HG03571 (cell line): ENCODE results near the gene MYLK4.
A peak's percentile ranks its signal among the peaks of the same experiment; 100 is the strongest.

Experiments
- ATAC-seq: cut with Tn5 transposase; IDR thresholded peaks from one replicate; pipeline ENCODE4 v1.9.1; 2021; ENCODE audit not compliant: unreplicated experiment

Gene MYLK4

GRCh38 chr6:2734488-2735166, 16.1 kb downstream of the MYLK4 start:
- ATAC-seq, result no peak

- no peak for ATAC-seq
These were observed 16.8 kb downstream of the MYLK4 start for GRCh38 chr6:2733736-2734480.

- ATAC-seq, result peak; percentile 92
These were observed 17.4 kb downstream of the MYLK4 start for GRCh38 chr6:2733324-2733723.

- no peak for ATAC-seq
These were observed 18.1 kb downstream of the MYLK4 start for GRCh38 chr6:2732503-2733089.

- ATAC-seq, result no peak
These were observed 19.3 kb downstream of the MYLK4 start for GRCh38 chr6:2731281-2731909.

- no peak for ATAC-seq
These were observed 20.2 kb downstream of the MYLK4 start for GRCh38 chr6:2730353-2731107.

GRCh38 chr6:2729921-2730320, 20.8 kb downstream of the MYLK4 start:
- no peak for ATAC-seq

GRCh38 chr6:2725999-2726567, 24.6 kb downstream of the MYLK4 start:
- ATAC-seq, result no peak

- no peak for ATAC-seq
These were observed 25.2 kb downstream of the MYLK4 start for GRCh38 chr6:2725364-2725988.

GRCh38 chr6:2721219-2721618, 29.5 kb downstream of the MYLK4 start:
- ATAC-seq, result no peak

- no peak for ATAC-seq
These were observed 31.6 kb downstream of the MYLK4 start for GRCh38 chr6:2719093-2719455.

GRCh38 chr6:2718334-2719092, 32.2 kb downstream of the MYLK4 start:
- no peak for ATAC-seq

GRCh38 chr6:2716936-2717700, 33.6 kb downstream of the MYLK4 start:
- ATAC-seq, result no peak

GRCh38 chr6:2715737-2716136, 35.0 kb downstream of the MYLK4 start:
- ATAC-seq, result no peak

- ATAC-seq, result no peak
These were observed 36.4 kb downstream of the MYLK4 start for GRCh38 chr6:2714111-2714895.

- no peak for ATAC-seq
These were observed 37.1 kb downstream of the MYLK4 start for GRCh38 chr6:2713473-2714110.

- ATAC-seq, result no peak
These were observed 38.6 kb downstream of the MYLK4 start for GRCh38 chr6:2712102-2712501.

- no peak for ATAC-seq
These were observed 40.3 kb downstream of the MYLK4 start for GRCh38 chr6:2710412-2710811.
